GM12878 (cell line): ENCODE data around the gene SERTAD1. TPM values are rescaled to one million over a fixed set of nuclear protein-coding genes. Genes with fewer than 3 reads are reported as not detected.

ENCODE experiments used
- BACH1 ChIP-seq: fragments of 450-650 bp; IDR thresholded peaks from 2 replicates; pipeline ENCODE4 v1.6.1; 2017; ENCODE audit warnings: mild to moderate bottlenecking, borderline replicate concordance
- BHLHE40 ChIP-seq, 2 experiments: fragments of 450-650 bp in 1 of 2; IDR thresholded peaks; 2 replicates each; pipeline ENCODE4 v1.6.1; 2011 to 2017; ENCODE audit warnings: low read depth in 2 of 2, borderline replicate concordance in 1 of 2, improper control_type of control experiment in 1 of 2, low read length in 1 of 2, mild to moderate bottlenecking in 1 of 2
- CBX3 ChIP-seq: fragments of 200-600 bp; sonication (generic); IDR thresholded peaks from 2 replicates; pipeline ENCODE4 v1.6.1; 2016; ENCODE audit warnings: low read depth, borderline replicate concordance
- EGR1 ChIP-seq, 2 experiments: IDR thresholded peaks; 1 replicate in 1 of 2; 2 replicates in 1 of 2; pipeline ENCODE4 v1.6.1; 2011 to 2012; ENCODE audit warnings: low read depth in 2 of 2, low read length in 2 of 2, borderline replicate concordance in 1 of 2, mild to moderate bottlenecking in 1 of 2, moderate library complexity in 1 of 2
- ESRRA ChIP-seq: IDR thresholded peaks from 2 replicates; pipeline ENCODE4 v1.6.1; 2012; ENCODE audit warnings: mild to moderate bottlenecking, low read length, improper control_type of control experiment
- FOS ChIP-seq: IDR thresholded peaks from 3 replicates; pipeline ENCODE4 v1.6.1; 2011; ENCODE audit warnings: borderline replicate concordance; ENCODE audit not compliant: insufficient read length; ENCODE audit errors: extremely low read depth
- LARP7 ChIP-seq: fragments of 450-650 bp; IDR thresholded peaks from 2 replicates; pipeline ENCODE4 v1.6.1; 2017; ENCODE audit warnings: mild to moderate bottlenecking
- MTA2 ChIP-seq: fragments of 450-650 bp; IDR thresholded peaks from 2 replicates; pipeline ENCODE4 v1.6.1; 2016; ENCODE audit warnings: low read depth, mild to moderate bottlenecking, moderate library complexity
- MXI1 ChIP-seq: fragments of 150-350 bp; IDR thresholded peaks from 2 replicates; pipeline ENCODE4 v1.6.1; 2011; ENCODE audit warnings: low read depth, mild to moderate bottlenecking, inconsistent platforms, low read length, improper control_type of control experiment
- MYC ChIP-seq: IDR thresholded peaks from 2 replicates; pipeline ENCODE4 v1.6.1; 2011; ENCODE audit warnings: mild to moderate bottlenecking, low read length, moderate library complexity, inconsistent platforms; ENCODE audit not compliant: insufficient read depth, insufficient replicate concordance, insufficient read length, severe bottlenecking
- RAD21 ChIP-seq: IDR thresholded peaks from 2 replicates; pipeline ENCODE4 v1.6.1; 2011; ENCODE audit warnings: mild to moderate bottlenecking, low read depth, low read length, moderate library complexity; ENCODE audit not compliant: insufficient read depth
- TCF7 ChIP-seq: IDR thresholded peaks from 2 replicates; pipeline ENCODE4 v1.6.1; 2014; ENCODE audit warnings: antibody characterized with exemption, borderline replicate concordance
- polyA plus RNA-seq, 11 experiments: library from polyadenylated mRNA; depleted of rRNA in 4 of 11; unstranded in 6 of 11; stranded (reverse) in 5 of 11; fragments of >200 nt; fragmentation: Nextera tagmentation in 4 of 11; fragmentation: Illumina TruSeq in 1 of 11; extraction: Ambion mirVana in 4 of 11; extraction: Trizol in 1 of 11; gene quantifications; 1 replicate in 1 of 11; 2 replicates in 10 of 11; pipeline versions ENCODE4 v1.2.1 to v1.2.3, GENCODE V29; 2011 to 2016; ENCODE audit warnings: inconsistent platforms in 2 of 11, missing spikeins in 2 of 11, low read depth in 1 of 11
- total RNA-seq, 4 experiments: library from RNA; depleted of rRNA in 3 of 4; stranded (reverse); fragments of >200 nt in 3 of 4; fragmentation: Illumina TruSeq in 1 of 4; extraction: Trizol in 1 of 4; gene quantifications; 2 replicates each; pipeline versions ENCODE4 v1.2.1 to v1.2.3, GENCODE V29; 2013 to 2021
- TF ChIP-seq, protein P1 (sequence below): IDR thresholded peaks from 2 replicates; pipeline ENCODE4 v1.6.1; 2012; ENCODE audit warnings: low read depth, low read length, improper control_type of control experiment
- TF ChIP-seq, protein P2 (sequence below): fragments of 450-650 bp; IDR thresholded peaks from 2 replicates; pipeline ENCODE4 v1.6.1; 2017; ENCODE audit warnings: mild to moderate bottlenecking, moderate library complexity
- TF ChIP-seq, protein P3 (sequence below): IDR thresholded peaks from 2 replicates; pipeline ENCODE4 v1.6.1; 2011; ENCODE audit warnings: low read depth, mild to moderate bottlenecking, low read length, moderate library complexity, borderline replicate concordance; ENCODE audit errors: extremely low read depth
- TF ChIP-seq, protein P4 (sequence below): fragments of 450-650 bp; IDR thresholded peaks from 2 replicates; pipeline ENCODE4 v1.6.1; 2017; ENCODE audit warnings: mild to moderate bottlenecking, low read depth, inconsistent platforms; ENCODE audit not compliant: poor library complexity, severe bottlenecking
- TF ChIP-seq, protein P5 (sequence below): IDR thresholded peaks from 2 replicates; pipeline ENCODE4 v1.6.1; 2011; ENCODE audit warnings: borderline replicate concordance, low read depth, mild to moderate bottlenecking, moderate library complexity, low read length; ENCODE audit not compliant: insufficient read depth, poor library complexity, severe bottlenecking
- TF ChIP-seq, protein P6 (sequence below): IDR thresholded peaks from 2 replicates; pipeline ENCODE4 v1.6.1; 2011; ENCODE audit warnings: borderline replicate concordance, low read depth, mild to moderate bottlenecking, moderate library complexity, mixed read lengths, low read length; ENCODE audit not compliant: insufficient read depth; ENCODE audit errors: extremely low read length

Gene SERTAD1
- total and polyA plus RNA-seq, 10 of the 15 experiments (the other 5 are each of a cell fraction or from before 2014, with no cell fraction given), result 0.23 to 14.2 (median 8.0) TPM

DNA sequence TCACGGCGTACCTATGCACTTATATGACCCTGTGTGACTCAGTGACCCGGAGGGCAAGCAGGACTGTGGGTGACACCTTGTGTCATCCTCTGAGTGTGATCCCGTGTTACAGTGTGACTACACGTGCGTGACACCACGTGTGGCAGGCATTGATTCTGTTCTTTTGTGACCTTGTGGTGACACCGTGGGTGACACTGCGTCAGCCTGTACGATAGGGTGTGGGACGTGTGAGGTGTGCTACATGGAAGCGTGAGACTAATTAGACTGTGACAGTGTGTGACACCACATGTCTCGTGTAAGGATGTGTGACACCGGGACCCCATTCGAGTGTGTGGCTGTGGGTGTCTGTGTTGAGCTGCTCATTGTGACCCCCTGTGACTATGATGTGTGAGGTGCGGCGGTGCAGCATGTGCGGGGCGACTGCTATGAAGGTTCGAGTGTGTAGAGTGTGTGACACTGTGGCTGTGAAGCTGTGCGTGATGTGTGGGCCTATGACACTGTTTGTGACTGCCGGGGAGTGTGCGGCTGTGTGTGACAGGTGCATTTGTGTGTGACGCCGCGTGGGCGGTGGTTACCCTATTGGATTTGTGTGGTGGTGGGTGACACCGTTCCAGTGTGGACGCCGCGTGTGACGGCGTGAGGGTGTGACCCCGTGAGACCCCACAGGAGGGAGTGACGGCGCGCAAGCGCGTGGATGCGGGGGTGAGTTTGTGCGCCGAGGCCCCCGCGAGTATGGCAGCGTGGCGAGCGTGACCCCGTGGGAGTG lies 40.6 kb upstream of the SERTAD1 start (continued):
- TF ChIP-seq, protein P1, sequence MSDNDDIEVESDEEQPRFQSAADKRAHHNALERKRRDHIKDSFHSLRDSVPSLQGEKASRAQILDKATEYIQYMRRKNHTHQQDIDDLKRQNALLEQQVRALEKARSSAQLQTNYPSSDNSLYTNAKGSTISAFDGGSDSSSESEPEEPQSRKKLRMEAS, result peak; percentile 83
- TF ChIP-seq ESRRA (no peak; the same call in 1 of the 2 replicates), MTA2 (peak; percentile 88), RAD21 (no peak), LARP7 (peak; percentile 47; the same call in 1 of the 2 replicates), CBX3 (no peak), BHLHE40 (IDR thresholded peaks at IDR 0.05; ENCODE audit: borderline replicate concordance in 1 of 2, low read depth in 2 of 2, low read length in 1 of 2) (peak; percentile 97 to 99), MYC (no peak), FOS (no peak), MXI1 (peak; percentile 85), BACH1 (peak; percentile 76), TCF7 (no peak), EGR1 (IDR thresholded peaks at IDR 0.05; ENCODE audit: borderline replicate concordance in 1 of 2, low read depth in 2 of 2, low read length in 2 of 2) (peak in 1 of 2 experiments; percentile 22; a peak in 1 of 3 replicates)
- TF ChIP-seq, protein P2, sequence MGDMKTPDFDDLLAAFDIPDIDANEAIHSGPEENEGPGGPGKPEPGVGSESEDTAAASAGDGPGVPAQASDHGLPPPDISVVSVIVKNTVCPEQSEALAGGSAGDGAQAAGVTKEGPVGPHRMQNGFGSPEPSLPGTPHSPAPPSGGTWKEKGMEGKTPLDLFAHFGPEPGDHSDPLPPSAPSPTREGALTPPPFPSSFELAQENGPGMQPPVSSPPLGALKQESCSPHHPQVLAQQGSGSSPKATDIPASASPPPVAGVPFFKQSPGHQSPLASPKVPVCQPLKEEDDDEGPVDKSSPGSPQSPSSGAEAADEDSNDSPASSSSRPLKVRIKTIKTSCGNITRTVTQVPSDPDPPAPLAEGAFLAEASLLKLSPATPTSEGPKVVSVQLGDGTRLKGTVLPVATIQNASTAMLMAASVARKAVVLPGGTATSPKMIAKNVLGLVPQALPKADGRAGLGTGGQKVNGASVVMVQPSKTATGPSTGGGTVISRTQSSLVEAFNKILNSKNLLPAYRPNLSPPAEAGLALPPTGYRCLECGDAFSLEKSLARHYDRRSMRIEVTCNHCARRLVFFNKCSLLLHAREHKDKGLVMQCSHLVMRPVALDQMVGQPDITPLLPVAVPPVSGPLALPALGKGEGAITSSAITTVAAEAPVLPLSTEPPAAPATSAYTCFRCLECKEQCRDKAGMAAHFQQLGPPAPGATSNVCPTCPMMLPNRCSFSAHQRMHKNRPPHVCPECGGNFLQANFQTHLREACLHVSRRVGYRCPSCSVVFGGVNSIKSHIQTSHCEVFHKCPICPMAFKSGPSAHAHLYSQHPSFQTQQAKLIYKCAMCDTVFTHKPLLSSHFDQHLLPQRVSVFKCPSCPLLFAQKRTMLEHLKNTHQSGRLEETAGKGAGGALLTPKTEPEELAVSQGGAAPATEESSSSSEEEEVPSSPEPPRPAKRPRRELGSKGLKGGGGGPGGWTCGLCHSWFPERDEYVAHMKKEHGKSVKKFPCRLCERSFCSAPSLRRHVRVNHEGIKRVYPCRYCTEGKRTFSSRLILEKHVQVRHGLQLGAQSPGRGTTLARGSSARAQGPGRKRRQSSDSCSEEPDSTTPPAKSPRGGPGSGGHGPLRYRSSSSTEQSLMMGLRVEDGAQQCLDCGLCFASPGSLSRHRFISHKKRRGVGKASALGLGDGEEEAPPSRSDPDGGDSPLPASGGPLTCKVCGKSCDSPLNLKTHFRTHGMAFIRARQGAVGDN, result no peak
- TF ChIP-seq, protein P3, sequence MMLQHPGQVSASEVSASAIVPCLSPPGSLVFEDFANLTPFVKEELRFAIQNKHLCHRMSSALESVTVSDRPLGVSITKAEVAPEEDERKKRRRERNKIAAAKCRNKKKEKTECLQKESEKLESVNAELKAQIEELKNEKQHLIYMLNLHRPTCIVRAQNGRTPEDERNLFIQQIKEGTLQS, result no peak
- TF ChIP-seq, protein P4, sequence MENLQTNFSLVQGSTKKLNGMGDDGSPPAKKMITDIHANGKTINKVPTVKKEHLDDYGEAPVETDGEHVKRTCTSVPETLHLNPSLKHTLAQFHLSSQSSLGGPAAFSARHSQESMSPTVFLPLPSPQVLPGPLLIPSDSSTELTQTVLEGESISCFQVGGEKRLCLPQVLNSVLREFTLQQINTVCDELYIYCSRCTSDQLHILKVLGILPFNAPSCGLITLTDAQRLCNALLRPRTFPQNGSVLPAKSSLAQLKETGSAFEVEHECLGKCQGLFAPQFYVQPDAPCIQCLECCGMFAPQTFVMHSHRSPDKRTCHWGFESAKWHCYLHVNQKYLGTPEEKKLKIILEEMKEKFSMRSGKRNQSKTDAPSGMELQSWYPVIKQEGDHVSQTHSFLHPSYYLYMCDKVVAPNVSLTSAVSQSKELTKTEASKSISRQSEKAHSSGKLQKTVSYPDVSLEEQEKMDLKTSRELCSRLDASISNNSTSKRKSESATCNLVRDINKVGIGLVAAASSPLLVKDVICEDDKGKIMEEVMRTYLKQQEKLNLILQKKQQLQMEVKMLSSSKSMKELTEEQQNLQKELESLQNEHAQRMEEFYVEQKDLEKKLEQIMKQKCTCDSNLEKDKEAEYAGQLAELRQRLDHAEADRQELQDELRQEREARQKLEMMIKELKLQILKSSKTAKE, result peak; percentile 53
- TF ChIP-seq, protein P5, sequence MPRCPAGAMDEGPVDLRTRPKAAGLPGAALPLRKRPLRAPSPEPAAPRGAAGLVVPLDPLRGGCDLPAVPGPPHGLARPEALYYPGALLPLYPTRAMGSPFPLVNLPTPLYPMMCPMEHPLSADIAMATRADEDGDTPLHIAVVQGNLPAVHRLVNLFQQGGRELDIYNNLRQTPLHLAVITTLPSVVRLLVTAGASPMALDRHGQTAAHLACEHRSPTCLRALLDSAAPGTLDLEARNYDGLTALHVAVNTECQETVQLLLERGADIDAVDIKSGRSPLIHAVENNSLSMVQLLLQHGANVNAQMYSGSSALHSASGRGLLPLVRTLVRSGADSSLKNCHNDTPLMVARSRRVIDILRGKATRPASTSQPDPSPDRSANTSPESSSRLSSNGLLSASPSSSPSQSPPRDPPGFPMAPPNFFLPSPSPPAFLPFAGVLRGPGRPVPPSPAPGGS, result peak; percentile 29
- TF ChIP-seq, protein P6, sequence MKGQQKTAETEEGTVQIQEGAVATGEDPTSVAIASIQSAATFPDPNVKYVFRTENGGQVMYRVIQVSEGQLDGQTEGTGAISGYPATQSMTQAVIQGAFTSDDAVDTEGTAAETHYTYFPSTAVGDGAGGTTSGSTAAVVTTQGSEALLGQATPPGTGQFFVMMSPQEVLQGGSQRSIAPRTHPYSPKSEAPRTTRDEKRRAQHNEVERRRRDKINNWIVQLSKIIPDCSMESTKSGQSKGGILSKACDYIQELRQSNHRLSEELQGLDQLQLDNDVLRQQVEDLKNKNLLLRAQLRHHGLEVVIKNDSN, result peak; percentile 14
